Parietal lobe (tissue), 2 donors: ENCODE measurements around the gene LCLAT1. TPM values are rescaled to one million over a fixed set of nuclear protein-coding genes. Genes with fewer than 3 reads are reported as not detected.

ENCODE experiments used
- small RNA-seq: library from RNA; depleted of rRNA; stranded (forward); fragments of <200 nt; gene quantifications from one replicate; pipeline ENCODE3, GENCODE V24; 2014; ENCODE audit warnings: low replicate concordance
- total RNA-seq: library from RNA; depleted of rRNA; stranded (reverse); fragments of >200 nt; gene quantifications from one replicate; pipeline ENCODE4 v1.2.3, GENCODE V29; 2014

Gene LCLAT1
- total RNA-seq = 34.7 TPM

GRCh38 chr2:30447149-30448045 is at the start of gene LCLAT1:
Gene LCLAT1 (plus strand): TSS chr2:30447246. CDS start chr2:30525591, 78,345 bp downstream.

Small RNAs within 50 kb of the gene (small RNA-seq; reads per million reads assigned to genes)
- not detected for gene AC073255.1

Other genes starting within 250 kb of the LCLAT1 start
- 61.7 TPM for gene LBH, start 215.7 kb upstream of the LCLAT1 start, total RNA-seq